Neutrophil (primary cell): ENCODE results near the gene NUDCD3.

ENCODE experiments used
- H3K27ac ChIP-seq: fragments of 200-600 bp; sonication (generic); 2 replicates; pipeline ENCODE4 v1.5.1; 2016; ENCODE audit warnings: mild to moderate bottlenecking, moderate library complexity
- H3K27me3 ChIP-seq: fragments of 200-600 bp; sonication (generic); 2 replicates; pipeline ENCODE4 v1.6.0; 2016; ENCODE audit warnings: mild to moderate bottlenecking
- H3K36me3 ChIP-seq: fragments of 200-600 bp; sonication (generic); 2 replicates; pipeline ENCODE4 v1.5.1; 2017
- H3K4me1 ChIP-seq, 2 experiments: fragments of 200-600 bp in 1 of 2; sonication (generic) in 1 of 2; 1 replicate in 1 of 2; 2 replicates in 1 of 2; pipeline versions ENCODE4 v1.5.1 to v1.6.1; 2013 to 2016; ENCODE audit warnings: low read depth in 1 of 2, low read length in 1 of 2, mild to moderate bottlenecking in 1 of 2, moderate library complexity in 1 of 2; ENCODE audit not compliant: control insufficient read depth in 1 of 2, insufficient read depth in 1 of 2
- H3K4me3 ChIP-seq, 2 experiments: fragments of 200-600 bp in 1 of 2; sonication (generic) in 1 of 2; 1 replicate in 1 of 2; 2 replicates in 1 of 2; pipeline ENCODE4 v1.5.1; 2013 to 2016; ENCODE audit warnings: low read depth in 1 of 2, low read length in 1 of 2, mild to moderate bottlenecking in 1 of 2, moderate library complexity in 1 of 2
- H3K9me3 ChIP-seq: fragments of 200-600 bp; sonication (generic); 2 replicates; pipeline ENCODE4 v1.5.1; 2016
- CTCF ChIP-seq: fragments of 200-600 bp; sonication (generic); IDR thresholded peaks from 2 replicates; pipeline ENCODE4 v1.5.1; 2016; ENCODE audit warnings: antibody characterized with exemption

The NUDCD3 gene

GRCh38 chr7:44383566-44383965 lies 106.9 kb downstream of the NUDCD3 start:
- Histone ChIP-seq H3K27ac (no peak overlapping the region), H3K27me3 (no peaks in the 10 kb centered on the region), H3K4me3 (no peak overlapping the region), H3K36me3 (peaks cover 60% of the 10 kb centered on the region), H3K9me3 (no peaks in the 10 kb centered on the region), H3K4me1 (peaks cover 0 to 4% of the 10 kb centered on the region in 2 experiments)
- no peak for TF ChIP-seq CTCF

GRCh38 chr7:44382459-44383265 lies 107.8 kb downstream of the NUDCD3 start:
- no peaks in the 10 kb centered on the region for H3K9me3 ChIP-seq
- H3K27ac ChIP-seq, result no peak overlapping the region
- peaks cover 0 to 4% of the 10 kb centered on the region in 2 experiments for H3K4me1 ChIP-seq
- TF ChIP-seq CTCF, result no peak
- H3K27me3 ChIP-seq, result no peaks in the 10 kb centered on the region
- peaks cover 52% of the 10 kb centered on the region for H3K36me3 ChIP-seq
- no peak overlapping the region for H3K4me3 ChIP-seq

GRCh38 chr7:44381494-44382220 lies 108.8 kb downstream of the NUDCD3 start:
- H3K27ac ChIP-seq, result no peak overlapping the region
- H3K4me1 ChIP-seq, result peaks cover 0 to 4% of the 10 kb centered on the region in 2 experiments
- no peak for TF ChIP-seq CTCF
- peaks cover 45% of the 10 kb centered on the region for H3K36me3 ChIP-seq
- no peak overlapping the region for H3K4me3 ChIP-seq
- no peaks in the 10 kb centered on the region for H3K9me3 ChIP-seq
- peaks cover 2% of the 10 kb centered on the region for H3K27me3 ChIP-seq

GRCh38 chr7:44380831-44381493 lies 109.5 kb downstream of the NUDCD3 start:
- peaks cover 0 to 4% of the 10 kb centered on the region in 2 experiments for H3K4me1 ChIP-seq
- no peak overlapping the region for H3K27ac ChIP-seq
- H3K4me3 ChIP-seq, result no peak overlapping the region
- no peak for TF ChIP-seq CTCF
- peaks cover 38% of the 10 kb centered on the region for H3K36me3 ChIP-seq
- H3K9me3 ChIP-seq, result no peaks in the 10 kb centered on the region
- peaks cover 7% of the 10 kb centered on the region for H3K27me3 ChIP-seq

- peaks cover 0 to 4% of the 10 kb centered on the region in 2 experiments for H3K4me1 ChIP-seq
- H3K27ac ChIP-seq, result no peak overlapping the region
- peaks cover 32% of the 10 kb centered on the region for H3K36me3 ChIP-seq
- H3K4me3 ChIP-seq, result no peak overlapping the region
- H3K27me3 ChIP-seq, result peaks cover 7% of the 10 kb centered on the region
- H3K9me3 ChIP-seq, result no peaks in the 10 kb centered on the region
- no peak for TF ChIP-seq CTCF
Measured at GRCh38 chr7:44380189-44380830, 110.1 kb downstream of the NUDCD3 start.
